Measurements from ENCODE around the gene CHCHD6.

Gene CHCHD6

GRCh38 chr3:126959136-126959920 is 255.3 kb downstream of the CHCHD6 start:
- no peaks in the 10 kb centered on the region for H3K36me3 ChIP-seq (ENCODE audit: insufficient read depth, low read depth, low read length)
- H3K9ac ChIP-seq (ENCODE audit: low read depth, low read length): peak overlapping the region; percentile 16; the same call in 1 of the 2 replicates
- peaks cover 9% of the 10 kb centered on the region for H3K4me1 ChIP-seq (ENCODE audit: insufficient read depth, low read length)
- no peaks in the 10 kb centered on the region for H3K9me3 ChIP-seq (ENCODE audit: insufficient read depth, low read depth, low read length)
- no peaks in the 10 kb centered on the region for H3K27me3 ChIP-seq (ENCODE audit: insufficient read depth, low read length)
- H3K27ac ChIP-seq (ENCODE audit: low read length): no peak overlapping the region
- H3K4me3 ChIP-seq (ENCODE audit: low read length): no peak overlapping the region

GRCh38 chr3:126959921-126960603 is 256.0 kb downstream of the CHCHD6 start:
- H3K9ac ChIP-seq (ENCODE audit: low read depth, low read length): peak overlapping the region; percentile 16
- H3K4me3 ChIP-seq (ENCODE audit: low read length): no peak overlapping the region
- no peaks in the 10 kb centered on the region for H3K9me3 ChIP-seq (ENCODE audit: insufficient read depth, low read depth, low read length)
- no peak overlapping the region for H3K27ac ChIP-seq (ENCODE audit: low read length)
- peaks cover 9% of the 10 kb centered on the region for H3K4me1 ChIP-seq (ENCODE audit: insufficient read depth, low read length)
- no peaks in the 10 kb centered on the region for H3K27me3 ChIP-seq (ENCODE audit: insufficient read depth, low read length)
- no peaks in the 10 kb centered on the region for H3K36me3 ChIP-seq (ENCODE audit: insufficient read depth, low read depth, low read length)

- no peaks in the 10 kb centered on the region for H3K36me3 ChIP-seq (ENCODE audit: insufficient read depth, low read depth, low read length)
- no peaks in the 10 kb centered on the region for H3K27me3 ChIP-seq (ENCODE audit: insufficient read depth, low read length)
- H3K9ac ChIP-seq (ENCODE audit: low read depth, low read length): 0 out of 2 replicates have a peak overlapping the region, but pooled peaks have one; percentile 16
- no peaks in the 10 kb centered on the region for H3K9me3 ChIP-seq (ENCODE audit: insufficient read depth, low read depth, low read length)
- H3K4me3 ChIP-seq (ENCODE audit: low read length): no peak overlapping the region
- H3K4me1 ChIP-seq (ENCODE audit: insufficient read depth, low read length): peaks cover 9% of the 10 kb centered on the region
- no peak overlapping the region for H3K27ac ChIP-seq (ENCODE audit: low read length)
Measured at GRCh38 chr3:126960604-126960995, 256.6 kb downstream of the CHCHD6 start.

- Histone ChIP-seq H3K9ac (ENCODE audit: low read depth, low read length) (no peak overlapping the region), H3K36me3 (ENCODE audit: insufficient read depth, low read depth, low read length) (no peaks in the 10 kb centered on the region), H3K4me1 (ENCODE audit: insufficient read depth, low read length) (peaks cover 9% of the 10 kb centered on the region), H3K27ac (ENCODE audit: low read length) (no peak overlapping the region), H3K9me3 (ENCODE audit: insufficient read depth, low read depth, low read length) (no peaks in the 10 kb centered on the region), H3K27me3 (ENCODE audit: insufficient read depth, low read length) (no peaks in the 10 kb centered on the region), H3K4me3 (ENCODE audit: low read length) (no peak overlapping the region)
Measured at GRCh38 chr3:126961191-126961790, 257.3 kb downstream of the CHCHD6 start.

GRCh38 chr3:126961791-126962461 is 257.9 kb downstream of the CHCHD6 start:
- Histone ChIP-seq H3K9ac (ENCODE audit: low read depth, low read length) (no peak overlapping the region), H3K27me3 (ENCODE audit: insufficient read depth, low read length) (no peaks in the 10 kb centered on the region), H3K27ac (ENCODE audit: low read length) (no peak overlapping the region), H3K36me3 (ENCODE audit: insufficient read depth, low read depth, low read length) (no peaks in the 10 kb centered on the region), H3K9me3 (ENCODE audit: insufficient read depth, low read depth, low read length) (no peaks in the 10 kb centered on the region), H3K4me3 (ENCODE audit: low read length) (no peak overlapping the region), H3K4me1 (ENCODE audit: insufficient read depth, low read length) (peaks cover 9% of the 10 kb centered on the region)

GRCh38 chr3:126962756-126963155 is 258.7 kb downstream of the CHCHD6 start:
- peaks cover 9% of the 10 kb centered on the region for H3K4me1 ChIP-seq (ENCODE audit: insufficient read depth, low read length)
- H3K27ac ChIP-seq (ENCODE audit: low read length): no peak overlapping the region
- no peaks in the 10 kb centered on the region for H3K27me3 ChIP-seq (ENCODE audit: insufficient read depth, low read length)
- H3K9me3 ChIP-seq (ENCODE audit: insufficient read depth, low read depth, low read length): no peaks in the 10 kb centered on the region
- no peaks in the 10 kb centered on the region for H3K36me3 ChIP-seq (ENCODE audit: insufficient read depth, low read depth, low read length)
- no peak overlapping the region for H3K9ac ChIP-seq (ENCODE audit: low read depth, low read length)
- no peak overlapping the region for H3K4me3 ChIP-seq (ENCODE audit: low read length)

GRCh38 chr3:126963261-126964190 is 259.5 kb downstream of the CHCHD6 start:
- H3K27me3 ChIP-seq (ENCODE audit: insufficient read depth, low read length): no peaks in the 10 kb centered on the region
- peaks cover 9% of the 10 kb centered on the region for H3K4me1 ChIP-seq (ENCODE audit: insufficient read depth, low read length)
- H3K9ac ChIP-seq (ENCODE audit: low read depth, low read length): no peak overlapping the region
- H3K4me3 ChIP-seq (ENCODE audit: low read length): no peak overlapping the region
- H3K9me3 ChIP-seq (ENCODE audit: insufficient read depth, low read depth, low read length): no peaks in the 10 kb centered on the region
- H3K36me3 ChIP-seq (ENCODE audit: insufficient read depth, low read depth, low read length): no peaks in the 10 kb centered on the region
- H3K27ac ChIP-seq (ENCODE audit: low read length): no peak overlapping the region

- Histone ChIP-seq H3K27ac (ENCODE audit: low read length) (no peak overlapping the region), H3K27me3 (ENCODE audit: insufficient read depth, low read length) (no peaks in the 10 kb centered on the region), H3K9ac (ENCODE audit: low read depth, low read length) (no peak overlapping the region), H3K9me3 (ENCODE audit: insufficient read depth, low read depth, low read length) (no peaks in the 10 kb centered on the region), H3K4me1 (ENCODE audit: insufficient read depth, low read length) (peaks cover 9% of the 10 kb centered on the region), H3K4me3 (ENCODE audit: low read length) (no peak overlapping the region), H3K36me3 (ENCODE audit: insufficient read depth, low read depth, low read length) (no peaks in the 10 kb centered on the region)
Measured at GRCh38 chr3:126964261-126964660, 260.2 kb downstream of the CHCHD6 start.

- Histone ChIP-seq H3K4me1 (ENCODE audit: insufficient read depth, low read length) (peaks cover 6% of the 10 kb centered on the region), H3K9me3 (ENCODE audit: insufficient read depth, low read depth, low read length) (no peaks in the 10 kb centered on the region)
Measured at GRCh38 chr3:126964950-126965349, 260.9 kb downstream of the CHCHD6 start.

GRCh38 chr3:126965526-126966080 is 261.6 kb downstream of the CHCHD6 start:
- H3K9ac ChIP-seq (ENCODE audit: low read depth, low read length): no peak overlapping the region
- H3K27me3 ChIP-seq (ENCODE audit: insufficient read depth, low read length): no peaks in the 10 kb centered on the region
- H3K27ac ChIP-seq (ENCODE audit: low read length): no peak overlapping the region
- no peaks in the 10 kb centered on the region for H3K36me3 ChIP-seq (ENCODE audit: insufficient read depth, low read depth, low read length)
- no peaks in the 10 kb centered on the region for H3K9me3 ChIP-seq (ENCODE audit: insufficient read depth, low read depth, low read length)
- H3K4me1 ChIP-seq (ENCODE audit: insufficient read depth, low read length): no peaks in the 10 kb centered on the region; the same call in 1 of the 2 replicates
- H3K4me3 ChIP-seq (ENCODE audit: low read length): no peak overlapping the region

More at GRCh38 chr3:126964950-126965349, 260.9 kb downstream of the CHCHD6 start:
- H3K9ac ChIP-seq (ENCODE audit: low read depth, low read length): no peak overlapping the region
- no peak overlapping the region for H3K27ac ChIP-seq (ENCODE audit: low read length)
- H3K36me3 ChIP-seq (ENCODE audit: insufficient read depth, low read depth, low read length): no peaks in the 10 kb centered on the region
- H3K27me3 ChIP-seq (ENCODE audit: insufficient read depth, low read length): no peaks in the 10 kb centered on the region
- H3K4me3 ChIP-seq (ENCODE audit: low read length): no peak overlapping the region
